GM23338 (cell line): ENCODE measurements around the gene KIAA0586. TPM values are rescaled to one million over a fixed set of nuclear protein-coding genes. Genes with fewer than 3 reads are reported as not detected.

ENCODE experiments used
- ATAC-seq: fragments of 200-7000 bp; cut with Tn5 transposase; 3 replicates; pipeline ENCODE4 v1.9.1; 2020
- DNase-seq: peaks from one replicate; pipeline ENCODE4 v3.0.0-alpha.2; 2015; ENCODE audit warnings: low spot score
- H2AFZ ChIP-seq: fragments of 200-600 bp; sonication (generic); 2 replicates; pipeline ENCODE4 v1.8.0; 2016; ENCODE audit warnings: antibody characterized with exemption, mild to moderate bottlenecking, moderate library complexity
- H3F3A ChIP-seq: fragments of 200-600 bp; sonication (generic); replicated peaks from 2 replicates; pipeline ENCODE4 v1.8.0; 2017; ENCODE audit warnings: antibody characterized with exemption, mixed run types, low read depth
- H3K27ac ChIP-seq: fragments of 200-600 bp; sonication (generic); 2 replicates; pipeline ENCODE4 v1.6.1; 2016; ENCODE audit warnings: low read depth
- H3K27me3 ChIP-seq: fragments of 200-600 bp; sonication (generic); 2 replicates; pipeline ENCODE4 v1.8.0; 2016; ENCODE audit warnings: mild to moderate bottlenecking, mixed run types, moderate library complexity; ENCODE audit not compliant: insufficient read depth
- H3K36me3 ChIP-seq: fragments of 200-600 bp; sonication (generic); 2 replicates; pipeline ENCODE4 v1.8.0; 2016; ENCODE audit warnings: mild to moderate bottlenecking; ENCODE audit not compliant: insufficient read depth
- H3K4me1 ChIP-seq: fragments of 200-600 bp; sonication (generic); 2 replicates; pipeline ENCODE4 v1.8.0; 2016; ENCODE audit warnings: mild to moderate bottlenecking, moderate library complexity; ENCODE audit not compliant: insufficient read depth
- H3K4me2 ChIP-seq: fragments of 200-600 bp; sonication (generic); 2 replicates; pipeline ENCODE4 v1.7.1; 2017; ENCODE audit warnings: mixed run types
- H3K4me3 ChIP-seq: fragments of 200-600 bp; sonication (generic); 2 replicates; pipeline ENCODE4 v1.6.1; 2016; ENCODE audit warnings: mixed run types
- H3K79me2 ChIP-seq: fragments of 200-600 bp; sonication (generic); replicated peaks from 2 replicates; pipeline ENCODE4 v1.8.0; 2017; ENCODE audit warnings: mild to moderate bottlenecking; ENCODE audit not compliant: insufficient read depth
- H3K9me2 ChIP-seq: fragments of 200-600 bp; sonication (generic); 2 replicates; pipeline ENCODE4 v1.8.0; 2017; ENCODE audit not compliant: insufficient read depth
- H4K20me1 ChIP-seq: fragments of 200-600 bp; sonication (generic); replicated peaks from 2 replicates; pipeline ENCODE4 v1.8.0; 2017; ENCODE audit warnings: mild to moderate bottlenecking; ENCODE audit not compliant: insufficient read depth
- H3K27ac Mint-ChIP-seq: 2 replicates; pipeline ENCODE4 v1.8.0; 2020; ENCODE audit warnings: inconsistent platforms, mild to moderate bottlenecking, moderate library complexity, mixed read lengths
- H3K27me3 Mint-ChIP-seq: 3 replicates; pipeline ENCODE4 v1.8.0; 2022; ENCODE audit warnings: low read depth, mild to moderate bottlenecking, moderate library complexity, mixed read lengths, inconsistent platforms; ENCODE audit not compliant: insufficient read depth, poor library complexity
- H3K36me3 Mint-ChIP-seq: 3 replicates; pipeline ENCODE4 v1.8.0; 2021; ENCODE audit warnings: low read depth, mild to moderate bottlenecking, inconsistent platforms, moderate library complexity, mixed read lengths
- H3K4me1 Mint-ChIP-seq: 3 replicates; pipeline ENCODE4 v1.8.0; 2020; ENCODE audit warnings: mild to moderate bottlenecking, inconsistent platforms, mixed read lengths
- H3K4me3 Mint-ChIP-seq: 3 replicates; pipeline ENCODE4 v1.8.0; 2021; ENCODE audit warnings: moderate library complexity, mild to moderate bottlenecking, inconsistent platforms, mixed read lengths
- H3K9me3 Mint-ChIP-seq: 3 replicates; pipeline ENCODE4 v1.8.0; 2020; ENCODE audit warnings: moderate library complexity, mild to moderate bottlenecking, inconsistent platforms, mixed read lengths
- CREB1 ChIP-seq: fragments of 250-450 bp; sonication (Bioruptor Pico); IDR thresholded peaks from 2 replicates; pipeline ENCODE4 v1.5.0; 2020; ENCODE audit warnings: low read depth, mild to moderate bottlenecking, moderate library complexity
- ETS1 ChIP-seq: IDR thresholded peaks from 2 replicates; pipeline ENCODE4 v1.6.1; 2016; ENCODE audit warnings: antibody characterized with exemption
- STAT1 ChIP-seq: IDR thresholded peaks from one replicate; pipeline ENCODE4 v1.6.1; 2016; ENCODE audit warnings: antibody characterized with exemption; ENCODE audit not compliant: unreplicated experiment
- ZNF114 ChIP-seq: fragments of 250-450 bp; sonication (Bioruptor Pico); IDR thresholded peaks from 2 replicates; pipeline ENCODE4 v1.5.0; 2020; ENCODE audit warnings: mild to moderate bottlenecking, moderate library complexity
- ZNF462 ChIP-seq: fragments of 250-450 bp; sonication (Bioruptor Pico); IDR thresholded peaks from 2 replicates; pipeline ENCODE4 v1.5.0; 2020; ENCODE audit warnings: mild to moderate bottlenecking, moderate library complexity
- polyA plus RNA-seq: library from polyadenylated mRNA; unstranded; fragments of >200 nt; fragmentation: Nextera tagmentation; extraction: Ambion mirVana; gene quantifications from 2 replicates; pipeline ENCODE4 v1.2.1, GENCODE V29; 2016
- total RNA-seq: library from RNA; depleted of rRNA; stranded (reverse); fragments of >200 nt; shearing (Covaris generic); gene quantifications from 2 replicates; pipeline ENCODE4 v1.2.3, GENCODE V29; 2014
- TF ChIP-seq, protein P1 (sequence below), 2 experiments: fragments of 200-600 bp in 1 of 2; sonication (generic) in 1 of 2; conservative IDR thresholded peaks; 2 replicates each; pipeline versions ENCODE4 v1.5.1 to v1.6.1; 2016 to 2017; ENCODE audit warnings: antibody characterized with exemption in 2 of 2, low read depth in 2 of 2, mild to moderate bottlenecking in 2 of 2, moderate library complexity in 1 of 2

KIAA0586 gene
- total and polyA plus RNA-seq, 2 experiments from 2014 or later = 22.2 to 23.7 TPM

DNA sequence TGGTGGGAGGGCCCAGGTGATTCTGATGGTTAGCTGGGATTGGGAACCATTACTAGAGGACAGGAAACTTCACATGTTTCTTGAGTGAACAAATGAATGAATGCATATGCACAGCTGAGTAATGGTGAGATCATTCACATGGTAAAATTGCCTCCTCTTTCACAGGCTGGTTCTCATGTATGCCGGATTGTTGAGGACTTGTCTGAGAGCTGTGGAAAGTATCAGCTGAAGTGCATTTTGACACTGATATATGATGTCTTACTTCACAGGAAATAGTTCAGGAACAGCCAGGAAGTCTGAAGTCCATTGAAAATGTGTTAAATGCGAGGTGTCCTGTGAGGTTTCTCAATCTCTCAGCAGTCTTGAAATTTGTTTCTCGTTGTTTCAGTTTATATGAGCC is 132.7 kb downstream of the KIAA0586 start (continued):
- TF ChIP-seq, protein P1, sequence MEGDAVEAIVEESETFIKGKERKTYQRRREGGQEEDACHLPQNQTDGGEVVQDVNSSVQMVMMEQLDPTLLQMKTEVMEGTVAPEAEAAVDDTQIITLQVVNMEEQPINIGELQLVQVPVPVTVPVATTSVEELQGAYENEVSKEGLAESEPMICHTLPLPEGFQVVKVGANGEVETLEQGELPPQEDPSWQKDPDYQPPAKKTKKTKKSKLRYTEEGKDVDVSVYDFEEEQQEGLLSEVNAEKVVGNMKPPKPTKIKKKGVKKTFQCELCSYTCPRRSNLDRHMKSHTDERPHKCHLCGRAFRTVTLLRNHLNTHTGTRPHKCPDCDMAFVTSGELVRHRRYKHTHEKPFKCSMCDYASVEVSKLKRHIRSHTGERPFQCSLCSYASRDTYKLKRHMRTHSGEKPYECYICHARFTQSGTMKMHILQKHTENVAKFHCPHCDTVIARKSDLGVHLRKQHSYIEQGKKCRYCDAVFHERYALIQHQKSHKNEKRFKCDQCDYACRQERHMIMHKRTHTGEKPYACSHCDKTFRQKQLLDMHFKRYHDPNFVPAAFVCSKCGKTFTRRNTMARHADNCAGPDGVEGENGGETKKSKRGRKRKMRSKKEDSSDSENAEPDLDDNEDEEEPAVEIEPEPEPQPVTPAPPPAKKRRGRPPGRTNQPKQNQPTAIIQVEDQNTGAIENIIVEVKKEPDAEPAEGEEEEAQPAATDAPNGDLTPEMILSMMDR (conservative IDR thresholded peaks at IDR 0.05; ENCODE audit: low read depth in 2 of 2) = no peak

- Histone ChIP-seq H3K4me3 (no peak overlapping the region), H4K20me1 (no peaks in the 10 kb centered on the region), H3K9me2 (no peaks in the 10 kb centered on the region), H3F3A (no peaks in the 10 kb centered on the region), H3K27me3 (no peaks in the 10 kb centered on the region), H3K4me1 (0 out of 2 replicates have a peak, but pooled peaks cover 4% of the 10 kb centered on the region), H3K36me3 (no peaks in the 10 kb centered on the region), H3K79me2 (no peaks in the 10 kb centered on the region), H3K4me2 (no peak overlapping the region), H2AFZ (no peak overlapping the region), H3K27ac (no peak overlapping the region)
- ATAC-seq (no peak), DNase-seq (no peak)
- Mint-ChIP-seq H3K36me3 (no peaks in the 10 kb centered on the region), H3K9me3 (no peaks in the 10 kb centered on the region), H3K4me1 (peaks cover 16% of the 10 kb centered on the region; the same call in 2 of the 3 replicates), H3K27me3 (peaks cover 2% of the 10 kb centered on the region), H3K4me3 (no peak overlapping the region), H3K27ac (no peak overlapping the region)
- TF ChIP-seq STAT1 (no peak), CREB1 (no peak)
- TF ChIP-seq, protein P1 (conservative IDR thresholded peaks at IDR 0.05; ENCODE audit: low read depth in 2 of 2) = no peak
Measured at GRCh38 chr14:58562141-58562540, 134.6 kb downstream of the KIAA0586 start.

- 0 out of 2 replicates have a peak, but pooled peaks cover 4% of the 10 kb centered on the region for H3K4me1 ChIP-seq
- TF ChIP-seq ETS1 (no peak), ZNF462 (CRISPR knock-in tag) (no peak), ZNF114 (CRISPR knock-in tag) (no peak)
- no peak for DNase-seq
- Mint-ChIP-seq H3K4me3 (no peak overlapping the region), H3K27me3 (peaks cover 2% of the 10 kb centered on the region), H3K9me3 (no peaks in the 10 kb centered on the region), H3K4me1 (peaks cover 11% of the 10 kb centered on the region; the same call in 2 of the 3 replicates), H3K36me3 (no peaks in the 10 kb centered on the region), H3K27ac (no peak overlapping the region)
- no peak overlapping the region for H3K4me3 ChIP-seq
- H3K27ac ChIP-seq = no peak overlapping the region
- H3K9me2 ChIP-seq = no peaks in the 10 kb centered on the region
- no peak overlapping the region for H3K4me2 ChIP-seq
- H3K79me2 ChIP-seq = no peaks in the 10 kb centered on the region
- H3F3A ChIP-seq = no peaks in the 10 kb centered on the region
- no peaks in the 10 kb centered on the region for H4K20me1 ChIP-seq
- no peak overlapping the region for H2AFZ ChIP-seq
- H3K27me3 ChIP-seq = no peaks in the 10 kb centered on the region
- ATAC-seq = no peak
- no peaks in the 10 kb centered on the region for H3K36me3 ChIP-seq
Measured at GRCh38 chr14:58563978-58564377, 136.5 kb downstream of the KIAA0586 start.
